Erythroblast (primary cell): ENCODE data around the gene FAAP20.

Source experiments
- GATA1 ChIP-seq: IDR thresholded peaks from 2 replicates; pipeline ENCODE4 v1.6.1; 2011; ENCODE audit warnings: low read depth, mild to moderate bottlenecking, control low read depth, low read length, moderate library complexity
- POLR2A ChIP-seq: IDR thresholded peaks from 2 replicates; pipeline ENCODE4 v1.6.1; 2011; ENCODE audit warnings: mild to moderate bottlenecking, low read length

GRCh38 chr1:2203671-2204414 is 9.3 kb upstream of the FAAP20 start:
- no peak for TF ChIP-seq POLR2A
- no peak for TF ChIP-seq GATA1
